Left ventricle myocardium inferior (tissue), 1 donor: ENCODE measurements around the gene HK3. TPM values are rescaled to one million over a fixed set of nuclear protein-coding genes. Genes with fewer than 3 reads are reported as not detected.

Experiments used
- DNase-seq: peaks from one replicate; pipeline ENCODE4 v3.0.0-alpha.2; 2020
- H3K27ac ChIP-seq: fragments of 200-600 bp; replicated peaks from 2 replicates; pipeline ENCODE4 v1.8.0; 2021
- H3K27me3 ChIP-seq: fragments of 200-600 bp; 2 replicates; pipeline ENCODE4 v1.8.0; 2021; ENCODE audit warnings: low read depth
- H3K36me3 ChIP-seq: fragments of 200-600 bp; 2 replicates; pipeline ENCODE4 v1.8.0; 2021
- H3K4me1 ChIP-seq: fragments of 200-600 bp; 2 replicates; pipeline ENCODE4 v1.8.0; 2021
- H3K4me3 ChIP-seq: fragments of 200-600 bp; 2 replicates; pipeline ENCODE4 v1.8.0; 2021; ENCODE audit warnings: mild to moderate bottlenecking, moderate library complexity
- H3K9me3 ChIP-seq: fragments of 200-600 bp; replicated peaks from 2 replicates; pipeline ENCODE4 v1.8.0; 2021
- CTCF ChIP-seq: fragments of 200-600 bp; IDR thresholded peaks from 2 replicates; pipeline ENCODE4 v1.8.0; 2021; ENCODE audit warnings: antibody characterized with exemption, mild to moderate bottlenecking, borderline replicate concordance
- intact Hi-C: fragments of 100-400 bp; cut with micrococcal nuclease; formaldehyde crosslinking; loops from one replicate; pipeline ENCODE4 v1.11.0; 2022
- total RNA-seq: library from RNA; stranded (reverse); fragmentation: NEBNext Ultra II Directional; extraction: Animal tissue kit (Norgen Biotek cat#: 25700); gene quantifications from one replicate; pipeline ENCODE4 v1.2.1, GENCODE V29; 2021
- donor health status: DM: no; HTN: yes; CAD: no; lungs with severe emphysema.

The HK3 gene
- total RNA-seq, 1 donor from 2014 or later = 3.5 TPM

GRCh38 chr5:176941951-176942350, 42.8 kb upstream of the HK3 start:
- no peak overlapping the region for H3K27ac ChIP-seq
- no peak for DNase-seq
- no peak for TF ChIP-seq CTCF
- no peaks in the 10 kb centered on the region for H3K9me3 ChIP-seq
- H3K4me1 ChIP-seq = peaks cover 23% of the 10 kb centered on the region
- intact Hi-C loops = no loop called here
- H3K36me3 ChIP-seq = peaks cover 55% of the 10 kb centered on the region
- no peaks in the 10 kb centered on the region for H3K27me3 ChIP-seq
- H3K4me3 ChIP-seq = no peak overlapping the region

- intact Hi-C loops = no loop called here
These were observed 39.3 kb upstream of the HK3 start for GRCh38 chr5:176938472-176938871.

GRCh38 chr5:176935017-176935416, 35.9 kb upstream of the HK3 start:
- no peak for DNase-seq
- no peaks in the 10 kb centered on the region for H3K27me3 ChIP-seq
- no peak for TF ChIP-seq CTCF
- H3K4me3 ChIP-seq = no peak overlapping the region
- intact Hi-C loops = no loop called here
- no peaks in the 10 kb centered on the region for H3K9me3 ChIP-seq
- no peak overlapping the region for H3K27ac ChIP-seq
- H3K36me3 ChIP-seq = peaks cover 62% of the 10 kb centered on the region
- peaks cover 13% of the 10 kb centered on the region for H3K4me1 ChIP-seq

More at GRCh38 chr5:176938472-176938871, 39.3 kb upstream of the HK3 start:
- Histone ChIP-seq H3K4me1 (peaks cover 20% of the 10 kb centered on the region), H3K27me3 (no peaks in the 10 kb centered on the region), H3K36me3 (peaks cover 52% of the 10 kb centered on the region), H3K9me3 (no peaks in the 10 kb centered on the region), H3K4me3 (no peak overlapping the region), H3K27ac (no peak overlapping the region)
- TF ChIP-seq CTCF = no peak
- DNase-seq = no peak

- Histone ChIP-seq H3K27ac (no peak overlapping the region), H3K9me3 (no peaks in the 10 kb centered on the region), H3K27me3 (no peaks in the 10 kb centered on the region), H3K36me3 (peaks cover 60% of the 10 kb centered on the region), H3K4me1 (peaks cover 13% of the 10 kb centered on the region), H3K4me3 (no peak overlapping the region)
- no peak for DNase-seq
- intact Hi-C loops = no loop called here
- TF ChIP-seq CTCF = no peak
These were observed 35.3 kb upstream of the HK3 start for GRCh38 chr5:176934309-176934930.

- intact Hi-C loops = no loop called here
- H3K27ac ChIP-seq = no peak overlapping the region
- DNase-seq = no peak
- no peaks in the 10 kb centered on the region for H3K4me1 ChIP-seq
- H3K9me3 ChIP-seq = no peaks in the 10 kb centered on the region
- TF ChIP-seq CTCF = no peak
- H3K27me3 ChIP-seq = no peaks in the 10 kb centered on the region
- H3K4me3 ChIP-seq = no peak overlapping the region
- H3K36me3 ChIP-seq = peaks cover 40% of the 10 kb centered on the region
These were observed 30.5 kb upstream of the HK3 start for GRCh38 chr5:176929654-176930053.
